ENCODE results near the gene IL17RE. TPM values are rescaled to one million over a fixed set of nuclear protein-coding genes. Genes with fewer than 3 reads are reported as not detected.
A peak's percentile ranks its signal among the peaks of the same experiment; 100 is the strongest.

The IL17RE gene
- total and polyA plus RNA-seq, 2 of the 13 experiments (the other 11 are each of a cell fraction or from before 2014, with no cell fraction given), result 14.5 to 24.1 TPM

DNA sequence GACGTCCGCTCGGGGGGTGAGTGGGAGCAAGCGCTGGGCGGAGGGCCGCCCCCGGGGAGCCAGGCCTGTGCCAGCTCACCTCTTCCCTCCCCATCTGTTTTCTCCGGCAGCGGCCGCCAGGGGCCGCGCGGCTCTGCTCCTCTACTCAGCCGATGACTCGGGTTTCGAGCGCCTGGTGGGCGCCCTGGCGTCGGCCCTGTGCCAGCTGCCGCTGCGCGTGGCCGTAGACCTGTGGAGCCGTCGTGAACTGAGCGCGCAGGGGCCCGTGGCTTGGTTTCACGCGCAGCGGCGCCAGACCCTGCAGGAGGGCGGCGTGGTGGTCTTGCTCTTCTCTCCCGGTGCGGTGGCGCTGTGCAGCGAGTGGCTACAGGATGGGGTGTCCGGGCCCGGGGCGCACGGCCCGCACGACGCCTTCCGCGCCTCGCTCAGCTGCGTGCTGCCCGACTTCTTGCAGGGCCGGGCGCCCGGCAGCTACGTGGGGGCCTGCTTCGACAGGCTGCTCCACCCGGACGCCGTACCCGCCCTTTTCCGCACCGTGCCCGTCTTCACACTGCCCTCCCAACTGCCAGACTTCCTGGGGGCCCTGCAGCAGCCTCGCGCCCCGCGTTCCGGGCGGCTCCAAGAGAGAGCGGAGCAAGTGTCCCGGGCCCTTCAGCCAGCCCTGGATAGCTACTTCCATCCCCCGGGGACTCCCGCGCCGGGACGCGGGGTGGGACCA lies 30.4 kb downstream of the IL17RE start (continued):
- TF ChIP-seq, protein P1, sequence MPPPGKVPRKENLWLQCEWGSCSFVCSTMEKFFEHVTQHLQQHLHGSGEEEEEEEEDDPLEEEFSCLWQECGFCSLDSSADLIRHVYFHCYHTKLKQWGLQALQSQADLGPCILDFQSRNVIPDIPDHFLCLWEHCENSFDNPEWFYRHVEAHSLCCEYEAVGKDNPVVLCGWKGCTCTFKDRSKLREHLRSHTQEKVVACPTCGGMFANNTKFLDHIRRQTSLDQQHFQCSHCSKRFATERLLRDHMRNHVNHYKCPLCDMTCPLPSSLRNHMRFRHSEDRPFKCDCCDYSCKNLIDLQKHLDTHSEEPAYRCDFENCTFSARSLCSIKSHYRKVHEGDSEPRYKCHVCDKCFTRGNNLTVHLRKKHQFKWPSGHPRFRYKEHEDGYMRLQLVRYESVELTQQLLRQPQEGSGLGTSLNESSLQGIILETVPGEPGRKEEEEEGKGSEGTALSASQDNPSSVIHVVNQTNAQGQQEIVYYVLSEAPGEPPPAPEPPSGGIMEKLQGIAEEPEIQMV (CRISPR knock-in tag; IDR thresholded peaks at IDR 0.05; ENCODE audit: low read depth), result no peak; the same call in none of the 2 replicates
- TF ChIP-seq, protein P2, sequence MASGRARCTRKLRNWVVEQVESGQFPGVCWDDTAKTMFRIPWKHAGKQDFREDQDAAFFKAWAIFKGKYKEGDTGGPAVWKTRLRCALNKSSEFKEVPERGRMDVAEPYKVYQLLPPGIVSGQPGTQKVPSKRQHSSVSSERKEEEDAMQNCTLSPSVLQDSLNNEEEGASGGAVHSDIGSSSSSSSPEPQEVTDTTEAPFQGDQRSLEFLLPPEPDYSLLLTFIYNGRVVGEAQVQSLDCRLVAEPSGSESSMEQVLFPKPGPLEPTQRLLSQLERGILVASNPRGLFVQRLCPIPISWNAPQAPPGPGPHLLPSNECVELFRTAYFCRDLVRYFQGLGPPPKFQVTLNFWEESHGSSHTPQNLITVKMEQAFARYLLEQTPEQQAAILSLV (CRISPR knock-in tag; IDR thresholded peaks at IDR 0.05; ENCODE audit: borderline replicate concordance), result peak; percentile 44; the same call in 1 of the 2 replicates
- TF ChIP-seq ZFP82 (CRISPR knock-in tag; IDR thresholded peaks at IDR 0.05; ENCODE audit: borderline replicate concordance) (no peak), HNRNPK (IDR thresholded peaks at IDR 0.05; ENCODE audit: low read depth, low read length, poor library complexity, severe bottlenecking) (no peak), PHF20 (CRISPR knock-in tag; IDR thresholded peaks at IDR 0.05) (no peak), TAF15 (IDR thresholded peaks at IDR 0.05; ENCODE audit: low read depth, low read length, poor library complexity, severe bottlenecking) (peak; percentile 25), IKZF1 (IDR thresholded peaks at IDR 0.05) (no peak), HOXA5 (CRISPR knock-in tag; IDR thresholded peaks at IDR 0.05) (0 out of 2 replicates have a peak, but pooled peaks have one; percentile 20), IKZF4 (CRISPR knock-in tag; IDR thresholded peaks at IDR 0.05; ENCODE audit: borderline replicate concordance, low read depth, not compliant biosample characterization) (no peak), SMARCE1 (IDR thresholded peaks at IDR 0.05; ENCODE audit: borderline replicate concordance) (no peak), MBNL3 (CRISPR knock-in tag; conservative IDR thresholded peaks at IDR 0.05) (no peak), ZNF850 (CRISPR knock-in tag; conservative IDR thresholded peaks at IDR 0.05) (0 out of 2 replicates have a peak, but pooled peaks have one; percentile 18), CBX5 (CRISPR knock-in tag; IDR thresholded peaks at IDR 0.05; ENCODE audit: borderline replicate concordance) (no peak), ZSCAN12 (CRISPR knock-in tag; IDR thresholded peaks at IDR 0.05) (no peak), TSC22D2 (CRISPR knock-in tag; IDR thresholded peaks at IDR 0.05; ENCODE audit: borderline replicate concordance) (0 out of 2 replicates have a peak, but pooled peaks have one; percentile 48), ZNF451 (CRISPR knock-in tag; IDR thresholded peaks at IDR 0.05) (peak; percentile 59), ZNF790 (CRISPR knock-in tag; IDR thresholded peaks at IDR 0.05; ENCODE audit: borderline replicate concordance) (peak; percentile 66; the same call in 1 of the 2 replicates), JUN (CRISPR knock-in tag; IDR thresholded peaks at IDR 0.05) (0 out of 2 replicates have a peak, but pooled peaks have one; percentile 20), ZNF782 (CRISPR knock-in tag; IDR thresholded peaks at IDR 0.05; ENCODE audit: borderline replicate concordance) (peak; percentile 71; the same call in 1 of the 2 replicates)
- TF ChIP-seq, protein P3, sequence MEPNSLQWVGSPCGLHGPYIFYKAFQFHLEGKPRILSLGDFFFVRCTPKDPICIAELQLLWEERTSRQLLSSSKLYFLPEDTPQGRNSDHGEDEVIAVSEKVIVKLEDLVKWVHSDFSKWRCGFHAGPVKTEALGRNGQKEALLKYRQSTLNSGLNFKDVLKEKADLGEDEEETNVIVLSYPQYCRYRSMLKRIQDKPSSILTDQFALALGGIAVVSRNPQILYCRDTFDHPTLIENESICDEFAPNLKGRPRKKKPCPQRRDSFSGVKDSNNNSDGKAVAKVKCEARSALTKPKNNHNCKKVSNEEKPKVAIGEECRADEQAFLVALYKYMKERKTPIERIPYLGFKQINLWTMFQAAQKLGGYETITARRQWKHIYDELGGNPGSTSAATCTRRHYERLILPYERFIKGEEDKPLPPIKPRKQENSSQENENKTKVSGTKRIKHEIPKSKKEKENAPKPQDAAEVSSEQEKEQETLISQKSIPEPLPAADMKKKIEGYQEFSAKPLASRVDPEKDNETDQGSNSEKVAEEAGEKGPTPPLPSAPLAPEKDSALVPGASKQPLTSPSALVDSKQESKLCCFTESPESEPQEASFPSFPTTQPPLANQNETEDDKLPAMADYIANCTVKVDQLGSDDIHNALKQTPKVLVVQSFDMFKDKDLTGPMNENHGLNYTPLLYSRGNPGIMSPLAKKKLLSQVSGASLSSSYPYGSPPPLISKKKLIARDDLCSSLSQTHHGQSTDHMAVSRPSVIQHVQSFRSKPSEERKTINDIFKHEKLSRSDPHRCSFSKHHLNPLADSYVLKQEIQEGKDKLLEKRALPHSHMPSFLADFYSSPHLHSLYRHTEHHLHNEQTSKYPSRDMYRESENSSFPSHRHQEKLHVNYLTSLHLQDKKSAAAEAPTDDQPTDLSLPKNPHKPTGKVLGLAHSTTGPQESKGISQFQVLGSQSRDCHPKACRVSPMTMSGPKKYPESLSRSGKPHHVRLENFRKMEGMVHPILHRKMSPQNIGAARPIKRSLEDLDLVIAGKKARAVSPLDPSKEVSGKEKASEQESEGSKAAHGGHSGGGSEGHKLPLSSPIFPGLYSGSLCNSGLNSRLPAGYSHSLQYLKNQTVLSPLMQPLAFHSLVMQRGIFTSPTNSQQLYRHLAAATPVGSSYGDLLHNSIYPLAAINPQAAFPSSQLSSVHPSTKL (CRISPR knock-in tag; IDR thresholded peaks at IDR 0.05), result 0 out of 2 replicates have a peak, but pooled peaks have one; percentile 6
- TF ChIP-seq, protein P4, sequence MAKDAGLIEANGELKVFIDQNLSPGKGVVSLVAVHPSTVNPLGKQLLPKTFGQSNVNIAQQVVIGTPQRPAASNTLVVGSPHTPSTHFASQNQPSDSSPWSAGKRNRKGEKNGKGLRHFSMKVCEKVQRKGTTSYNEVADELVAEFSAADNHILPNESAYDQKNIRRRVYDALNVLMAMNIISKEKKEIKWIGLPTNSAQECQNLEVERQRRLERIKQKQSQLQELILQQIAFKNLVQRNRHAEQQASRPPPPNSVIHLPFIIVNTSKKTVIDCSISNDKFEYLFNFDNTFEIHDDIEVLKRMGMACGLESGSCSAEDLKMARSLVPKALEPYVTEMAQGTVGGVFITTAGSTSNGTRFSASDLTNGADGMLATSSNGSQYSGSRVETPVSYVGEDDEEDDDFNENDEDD (CRISPR knock-in tag; IDR thresholded peaks at IDR 0.05; ENCODE audit: borderline replicate concordance), result peak; percentile 45; the same call in 1 of the 2 replicates

Data from HepG2 (cell line).